AG04449 (cell line): ENCODE results near the gene PLXNC1.

Experiments
- CTCF ChIA-PET: fragments of 350-600 bp; formaldehyde crosslinking; extraction: SDS; loops from one replicate; lab custom pipeline; 2021; ENCODE audit warnings: antibody characterized with exemption; lab: Yijun Ruan, JAX
- POLR2A ChIA-PET: fragments of 400-600, 350-600 bp; formaldehyde crosslinking; extraction: SDS; loops from one replicate; lab custom pipeline; 2020; ENCODE audit warnings: antibody characterized with exemption, inconsistent platforms; lab: Yijun Ruan, JAX
- DNase-seq: peaks from one replicate; pipeline ENCODE4 v3.0.0-alpha.2; 2010; ENCODE audit warnings: low read depth, low spot score
- H3K4me3 ChIP-seq: 2 replicates; pipeline ENCODE4 v1.5.1; 2011; ENCODE audit warnings: low read depth, mild to moderate bottlenecking, control low read depth, low read length
- CTCF ChIP-seq: IDR thresholded peaks from one replicate; pipeline ENCODE4 v1.5.1; 2011; ENCODE audit warnings: mild to moderate bottlenecking, moderate library complexity, low read length, control low read depth, inconsistent platforms; ENCODE audit not compliant: insufficient read depth; ENCODE audit errors: missing control alignments

PLXNC1 gene

GRCh38 chr12:94228488-94228907, 80.1 kb downstream of the PLXNC1 start:
- no peak overlapping the region for H3K4me3 ChIP-seq
- TF ChIP-seq CTCF: no peak
- DNase-seq: no peak
- CTCF ChIA-PET: no interaction called here
- POLR2A ChIA-PET: no interaction called here

GRCh38 chr12:94229902-94230301, 81.5 kb downstream of the PLXNC1 start:
- CTCF ChIA-PET: no interaction called here

GRCh38 chr12:94230357-94230905, 82.1 kb downstream of the PLXNC1 start:
- ChIA-PET POLR2A (no interaction called here), CTCF (no interaction called here)
- TF ChIP-seq CTCF: no peak
- no peak for DNase-seq
- H3K4me3 ChIP-seq: no peak overlapping the region

More at GRCh38 chr12:94229902-94230301, 81.5 kb downstream of the PLXNC1 start:
- no peak for TF ChIP-seq CTCF
- no peak for DNase-seq
- POLR2A ChIA-PET: no interaction called here
- H3K4me3 ChIP-seq: no peak overlapping the region

GRCh38 chr12:94231709-94232108, 83.3 kb downstream of the PLXNC1 start:
- TF ChIP-seq CTCF: no peak
- DNase-seq: no peak
- H3K4me3 ChIP-seq: no peak overlapping the region
- ChIA-PET POLR2A (no interaction called here), CTCF (no interaction called here)

GRCh38 chr12:94235848-94236247, 87.5 kb downstream of the PLXNC1 start:
- ChIA-PET CTCF (no interaction called here), POLR2A (no interaction called here)
- TF ChIP-seq CTCF: no peak

GRCh38 chr12:94239332-94239993, 91.1 kb downstream of the PLXNC1 start:
- TF ChIP-seq CTCF: no peak
- H3K4me3 ChIP-seq: no peak overlapping the region
- POLR2A ChIA-PET: interaction anchor here (0.6 kb wide), 1 partner anchor 699 kb away, joined by 3 read pairs; no protein-coding TSS in a partner anchor
- CTCF ChIA-PET: interaction anchor here (1.1 kb wide), 1 partner anchor 10 kb away, joined by 3 read pairs; no protein-coding TSS in a partner anchor
- DNase-seq: no peak

More at GRCh38 chr12:94235848-94236247, 87.5 kb downstream of the PLXNC1 start:
- no peak for DNase-seq
- H3K4me3 ChIP-seq: no peak overlapping the region
